ENCODE results near the gene ST3GAL6.

Gene ST3GAL6

GRCh38 chr3:98809557-98809956 lies 46.4 kb downstream of the ST3GAL6 start:
- Histone ChIP-seq H3K27ac (ENCODE audit: extremely low read depth, low read depth, low read length) (no peak overlapping the region), H3K4me3 (ENCODE audit: low read depth, low read length) (no peak overlapping the region), H3K9me3 (ENCODE audit: control insufficient read depth, insufficient read depth, low read depth, low read length) (no peaks in the 10 kb centered on the region), H3K36me3 (ENCODE audit: control insufficient read depth in 2 of 2, insufficient read depth in 1 of 2, low read length in 2 of 2) (peaks cover 0 to 52% of the 10 kb centered on the region in 2 experiments), H3K4me1 (ENCODE audit: control insufficient read depth, insufficient read depth, low read length) (no peaks in the 10 kb centered on the region)
- ChIA-PET CTCF (no interaction called here), POLR2A (no interaction called here)
- TF ChIP-seq GLIS1 (tag by site-specific recombination; IDR thresholded peaks at IDR 0.05), result no peak
- TF ChIP-seq PRDM6 (tag by site-specific recombination; IDR thresholded peaks at IDR 0.05), result 0 out of 2 replicates have a peak, but pooled peaks have one; percentile 10
- peak; percentile 62 for TF ChIP-seq PRDM4 (tag by site-specific recombination; IDR thresholded peaks at IDR 0.05)
- TF ChIP-seq ZNF48 (tag by site-specific recombination; IDR thresholded peaks at IDR 0.05), result no peak

- no peak overlapping the region for H3K4me3 ChIP-seq (ENCODE audit: low read depth, low read length)
- no peaks in the 10 kb centered on the region for H3K9me3 ChIP-seq (ENCODE audit: control insufficient read depth, insufficient read depth, low read depth, low read length)
- no peak overlapping the region for H3K27ac ChIP-seq (ENCODE audit: extremely low read depth, low read depth, low read length)
- POLR2A ChIA-PET, result no interaction called here
- peaks cover 0 to 46% of the 10 kb centered on the region in 2 experiments for H3K36me3 ChIP-seq (ENCODE audit: control insufficient read depth in 2 of 2, insufficient read depth in 1 of 2, low read length in 2 of 2)
- TF ChIP-seq ZNF704 (tag by site-specific recombination; IDR thresholded peaks at IDR 0.05), result no peak
- TF ChIP-seq KLF17 (tag by site-specific recombination; IDR thresholded peaks at IDR 0.05), result no peak
- TF ChIP-seq ZNF19 (tag by site-specific recombination; IDR thresholded peaks at IDR 0.05; ENCODE audit: low read depth), result no peak
- TF ChIP-seq ZNF768 (tag by site-specific recombination; IDR thresholded peaks at IDR 0.05), result no peak
- TF ChIP-seq ZNF26 (tag by site-specific recombination; IDR thresholded peaks at IDR 0.05), result no peak
- TF ChIP-seq ZSCAN5A (tag by site-specific recombination; IDR thresholded peaks at IDR 0.05), result no peak
- TF ChIP-seq ZBTB48 (tag by site-specific recombination; IDR thresholded peaks at IDR 0.05), result no peak
- TF ChIP-seq OSR2 (tag by site-specific recombination; IDR thresholded peaks at IDR 0.05), result no peak
- no peak for TF ChIP-seq ZNF48 (tag by site-specific recombination; IDR thresholded peaks at IDR 0.05)
- TF ChIP-seq ZNF214 (tag by site-specific recombination; IDR thresholded peaks at IDR 0.05; ENCODE audit: borderline replicate concordance), result no peak
- TF ChIP-seq REPIN1 (tag by site-specific recombination; IDR thresholded peaks at IDR 0.05; ENCODE audit: low read depth), result no peak
- TF ChIP-seq INSM2 (tag by site-specific recombination; IDR thresholded peaks at IDR 0.05), result no peak
- CTCF ChIA-PET, result interaction anchor here (0.6 to 6.1 kb wide), 3 partner anchors 104 to 209 kb away, joined by 3 to 79 read pairs (median 3); no protein-coding TSS in a partner anchor
- no peaks in the 10 kb centered on the region for H3K4me1 ChIP-seq (ENCODE audit: control insufficient read depth, insufficient read depth, low read length)
These were observed 47.9 kb downstream of the ST3GAL6 start for GRCh38 chr3:98811048-98811447.

Measured in HEK293 (cell line).